Activated CD8-positive, alpha-beta T cell treated with anti-CD3 and anti-CD28 coated beads, Interleukin-2, amount 10 ng/mL, durations not matched to agents 7 days and 5 days (primary cell): ENCODE results near the gene IRX2. TPM values are rescaled to one million over a fixed set of nuclear protein-coding genes. Genes with fewer than 3 reads are reported as not detected.
A peak's percentile ranks its signal among the peaks of the same experiment; 100 is the strongest.

Experiments
- ATAC-seq: fragments of 150-1000 bp; cut with Tn5 transposase; one replicate; pipeline ENCODE4 v1.10.0; 2021; ENCODE audit warnings: moderate library complexity
- CTCF ChIA-PET: fragments of 350-600 bp; sonication (Branson Sonifier 250); formaldehyde crosslinking; loops from one replicate; lab custom pipeline; 2021; ENCODE audit warnings: antibody characterized with exemption; lab: Charles Lee
- POLR2A ChIA-PET: fragments of 350-600 bp; sonication (Branson Sonifier 250); formaldehyde crosslinking; loops from one replicate; lab custom pipeline; 2021; ENCODE audit warnings: antibody characterized with exemption; lab: Charles Lee
- DNase-seq: peaks from one replicate; pipeline ENCODE4 v3.0.0-alpha.2; 2020
- H3K27ac Mint-ChIP-seq: one replicate; pipeline ENCODE4 v1.8.0; 2021; ENCODE audit warnings: mild to moderate bottlenecking, mixed read lengths
- H3K27me3 Mint-ChIP-seq: one replicate; pipeline ENCODE4 v1.8.0; 2021; ENCODE audit warnings: low read depth, mixed read lengths
- H3K36me3 Mint-ChIP-seq: one replicate; pipeline ENCODE4 v1.8.0; 2021; ENCODE audit warnings: low read depth, mixed read lengths
- H3K4me1 Mint-ChIP-seq: one replicate; pipeline ENCODE4 v1.8.0; 2021; ENCODE audit warnings: low read depth, mixed read lengths
- H3K4me3 Mint-ChIP-seq: one replicate; pipeline ENCODE4 v1.8.0; 2021; ENCODE audit warnings: mild to moderate bottlenecking, mixed read lengths
- H3K9me3 Mint-ChIP-seq: one replicate; pipeline ENCODE4 v1.8.0; 2022; ENCODE audit warnings: mixed read lengths; ENCODE audit not compliant: insufficient read depth
- total RNA-seq, 2 experiments: library from RNA; stranded (reverse); gene quantifications; one replicate each; pipeline ENCODE4 v1.2.3, GENCODE V29; 2021

The IRX2 gene
- total RNA-seq, 2 experiments from 2014 or later: not detected

DNA sequence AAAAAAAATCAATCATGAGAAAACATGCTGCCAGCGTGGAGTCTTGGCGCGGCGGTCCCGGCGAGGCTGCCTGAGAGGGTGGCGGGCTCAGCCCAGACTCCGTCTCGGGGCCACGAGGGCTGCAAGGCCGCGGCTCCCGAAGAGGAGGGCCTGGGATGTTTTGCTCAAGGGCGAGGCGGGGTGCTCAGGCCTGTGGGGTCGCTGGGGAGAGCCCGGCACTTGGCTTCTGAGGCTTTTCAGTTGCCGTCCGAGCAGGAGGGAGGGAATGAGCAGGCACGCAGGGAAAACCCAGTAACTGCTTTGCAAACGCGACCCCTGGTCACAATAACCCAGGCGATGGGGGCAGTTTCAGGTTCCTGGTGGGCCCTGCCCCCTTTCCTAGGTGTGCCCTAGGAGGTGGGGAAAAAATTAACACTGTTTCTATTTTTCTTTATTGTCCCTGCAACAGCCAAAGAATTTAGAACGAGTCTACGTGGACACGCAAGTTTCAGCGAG is 3.2 kb upstream of the IRX2 start:
- peaks cover 6% of the 10 kb centered on the region for H3K9me3 Mint-ChIP-seq
- CTCF ChIA-PET: no interaction called here

DNA sequence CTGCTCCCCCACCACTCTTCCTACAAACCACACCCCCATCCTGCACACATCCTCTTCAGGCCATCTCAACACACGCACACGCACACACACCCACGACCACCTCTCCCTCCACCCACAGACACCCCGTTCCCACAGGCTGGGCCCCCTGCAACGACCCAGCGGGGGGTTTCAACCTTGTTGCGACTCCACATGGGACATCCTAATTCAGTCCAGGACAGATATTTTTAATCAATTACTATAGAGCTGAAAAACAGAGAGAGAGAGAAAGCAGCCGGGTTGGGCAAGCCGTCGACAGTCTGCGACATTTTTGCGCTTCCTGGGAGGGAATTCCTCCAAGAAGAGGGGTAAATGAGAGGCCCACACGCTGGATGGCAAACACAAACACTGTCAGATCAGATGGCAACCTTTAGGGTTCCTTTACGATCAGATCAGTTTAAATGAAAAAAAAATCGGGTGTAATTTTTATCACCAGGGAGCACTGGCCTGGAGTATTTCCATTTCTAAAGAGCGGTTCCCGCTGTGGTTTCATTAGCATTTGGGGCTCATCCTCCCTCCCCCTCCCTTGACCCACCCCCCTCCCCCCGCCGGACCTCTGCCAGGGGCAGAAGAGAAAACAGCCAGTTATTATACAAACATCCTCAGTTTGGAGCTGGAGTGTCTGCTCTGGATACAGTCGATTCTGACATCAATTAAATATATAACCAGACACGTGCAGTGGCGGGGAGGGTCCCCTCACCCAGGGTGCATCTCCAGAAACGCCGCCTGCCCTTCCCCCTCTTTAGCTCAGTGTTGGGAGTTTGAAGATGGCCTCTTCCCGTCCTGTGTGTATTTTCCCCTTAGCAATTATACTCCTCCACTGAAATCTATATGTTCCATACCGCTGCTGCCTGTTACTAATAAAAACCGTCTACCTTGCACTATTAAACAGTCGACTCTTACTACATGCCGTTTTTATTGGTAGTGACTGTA is 2.3 kb upstream of the IRX2 start:
- Mint-ChIP-seq H3K9me3 (peaks cover 10% of the 10 kb centered on the region), H3K4me3 (no peak overlapping the region), H3K4me1 (peaks cover 2% of the 10 kb centered on the region), H3K27ac (no peak overlapping the region), H3K36me3 (peaks cover 13% of the 10 kb centered on the region), H3K27me3 (peaks cover 58% of the 10 kb centered on the region)
- no peak for ATAC-seq
- ChIA-PET CTCF (no interaction called here), POLR2A (no interaction called here)
- no peak for DNase-seq

More for the DNA sequence above, 3.2 kb upstream of the IRX2 start:
- H3K4me3 Mint-ChIP-seq: no peak overlapping the region
- H3K4me1 Mint-ChIP-seq: peaks cover 2% of the 10 kb centered on the region
- no peak overlapping the region for H3K27ac Mint-ChIP-seq
- POLR2A ChIA-PET: no interaction called here
- H3K36me3 Mint-ChIP-seq: peaks cover 9% of the 10 kb centered on the region
- H3K27me3 Mint-ChIP-seq: peaks cover 53% of the 10 kb centered on the region
- ATAC-seq: no peak
- no peak for DNase-seq

GRCh38 chr5:2752821-2753439 is 1.5 kb upstream of the IRX2 start:
- Mint-ChIP-seq H3K4me1 (peaks cover 2% of the 10 kb centered on the region), H3K36me3 (peaks cover 13% of the 10 kb centered on the region), H3K9me3 (peaks cover 10% of the 10 kb centered on the region), H3K27me3 (peaks cover 55% of the 10 kb centered on the region), H3K4me3 (peak overlapping the region; percentile 46), H3K27ac (no peak overlapping the region)
- CTCF ChIA-PET: no interaction called here
- ATAC-seq (no peak), DNase-seq (no peak)
- POLR2A ChIA-PET: no interaction called here

DNA sequence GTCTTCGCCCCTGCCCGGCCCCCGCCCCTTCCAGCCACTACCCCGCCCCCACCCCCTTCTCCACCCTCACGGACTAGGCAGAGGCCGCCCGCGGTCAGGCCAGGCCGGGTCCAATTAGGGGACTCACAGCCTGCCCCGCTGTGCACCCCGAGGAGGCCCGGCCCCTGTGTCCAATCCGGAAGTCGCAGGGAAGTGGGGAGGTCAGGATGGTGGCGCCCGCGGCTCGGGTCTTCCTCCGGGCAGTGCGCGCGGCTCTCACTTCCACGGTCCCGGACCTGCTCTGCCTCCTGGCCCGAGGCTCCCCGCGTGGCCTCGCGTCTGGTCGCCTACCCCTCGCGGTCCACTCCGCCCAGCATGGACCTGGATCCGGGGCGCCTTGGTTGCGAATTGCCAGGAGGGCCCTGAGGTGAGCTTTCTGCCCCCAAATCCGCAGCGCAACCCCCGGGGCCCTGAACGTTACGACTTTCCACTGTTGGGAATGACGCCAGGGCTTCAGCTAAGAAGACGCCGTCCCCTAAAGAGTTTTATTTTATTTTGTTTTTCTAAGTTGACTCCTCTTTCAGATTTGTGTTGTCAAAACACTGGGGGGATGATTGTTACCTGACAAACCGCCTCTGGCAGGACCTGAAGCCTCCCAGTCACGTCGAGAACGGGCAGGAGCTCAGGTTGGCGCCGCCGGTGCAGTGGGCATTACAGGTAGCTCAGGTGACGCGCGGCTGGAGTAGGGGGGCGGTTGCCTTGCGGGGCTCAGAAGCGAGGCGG is 763 bp upstream of the IRX2 start:
- CTCF ChIA-PET: no interaction called here
- peaks cover 17% of the 10 kb centered on the region for H3K36me3 Mint-ChIP-seq
- peaks cover 2% of the 10 kb centered on the region for H3K4me1 Mint-ChIP-seq
- peaks cover 55% of the 10 kb centered on the region for H3K27me3 Mint-ChIP-seq
- H3K27ac Mint-ChIP-seq: peak overlapping the region; percentile 69
- H3K9me3 Mint-ChIP-seq: peaks cover 10% of the 10 kb centered on the region
- ATAC-seq: no peak
- H3K4me3 Mint-ChIP-seq: peak overlapping the region; percentile 46
- DNase-seq: no peak
- POLR2A ChIA-PET: no interaction called here

DNA sequence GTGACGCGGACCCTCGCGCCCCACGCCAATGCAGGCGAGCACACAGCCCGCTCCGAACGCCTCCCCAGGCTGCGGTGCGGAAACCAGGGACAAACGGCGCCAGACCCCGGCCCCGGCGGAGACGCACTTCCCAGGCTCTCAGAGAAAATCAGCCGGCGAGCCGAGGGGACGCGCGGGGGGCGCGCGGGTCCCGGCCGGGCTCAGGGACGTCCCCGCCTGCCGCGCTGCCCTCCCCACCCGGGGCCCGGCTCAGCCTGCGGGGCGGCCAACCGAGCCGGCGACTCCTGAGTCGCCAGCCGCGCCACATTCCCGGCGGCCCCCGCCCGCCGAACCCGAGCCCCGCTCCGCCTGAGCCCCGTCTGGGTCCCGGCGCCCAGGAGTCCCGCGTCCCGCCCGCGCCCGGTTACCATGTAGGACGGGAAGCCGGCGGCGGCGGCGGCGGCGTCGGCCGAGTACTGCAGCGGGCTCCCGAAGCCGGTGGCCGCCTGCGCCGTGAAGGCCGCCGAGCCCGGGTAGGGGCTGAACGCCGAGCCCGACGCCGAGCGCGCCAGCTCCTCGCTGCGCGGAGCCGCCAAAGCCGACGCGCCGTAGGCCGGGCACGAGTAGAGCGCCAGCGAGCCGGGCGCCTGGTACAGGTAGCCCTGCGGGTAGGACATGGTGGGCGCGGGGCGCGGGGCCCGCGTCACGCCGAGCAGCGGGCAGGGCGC is 566 bp downstream of the IRX2 start:
- CTCF ChIA-PET: no interaction called here
- Mint-ChIP-seq H3K27ac (no peak overlapping the region), H3K36me3 (peaks cover 16% of the 10 kb centered on the region), H3K4me1 (no peaks in the 10 kb centered on the region), H3K27me3 (peaks cover 53% of the 10 kb centered on the region), H3K9me3 (peaks cover 10% of the 10 kb centered on the region), H3K4me3 (no peak overlapping the region)
- ATAC-seq (no peak), DNase-seq (no peak)
- POLR2A ChIA-PET: no interaction called here

- Mint-ChIP-seq H3K27me3 (peaks cover 56% of the 10 kb centered on the region), H3K27ac (peak overlapping the region; percentile 80), H3K36me3 (peaks cover 13% of the 10 kb centered on the region), H3K9me3 (peaks cover 10% of the 10 kb centered on the region), H3K4me1 (no peaks in the 10 kb centered on the region), H3K4me3 (peak overlapping the region; percentile 58)
- ATAC-seq (no peak), DNase-seq (no peak)
- ChIA-PET POLR2A (no interaction called here), CTCF (no interaction called here)
These were observed 1.3 kb downstream of the IRX2 start for GRCh38 chr5:2750026-2750757.

DNA sequence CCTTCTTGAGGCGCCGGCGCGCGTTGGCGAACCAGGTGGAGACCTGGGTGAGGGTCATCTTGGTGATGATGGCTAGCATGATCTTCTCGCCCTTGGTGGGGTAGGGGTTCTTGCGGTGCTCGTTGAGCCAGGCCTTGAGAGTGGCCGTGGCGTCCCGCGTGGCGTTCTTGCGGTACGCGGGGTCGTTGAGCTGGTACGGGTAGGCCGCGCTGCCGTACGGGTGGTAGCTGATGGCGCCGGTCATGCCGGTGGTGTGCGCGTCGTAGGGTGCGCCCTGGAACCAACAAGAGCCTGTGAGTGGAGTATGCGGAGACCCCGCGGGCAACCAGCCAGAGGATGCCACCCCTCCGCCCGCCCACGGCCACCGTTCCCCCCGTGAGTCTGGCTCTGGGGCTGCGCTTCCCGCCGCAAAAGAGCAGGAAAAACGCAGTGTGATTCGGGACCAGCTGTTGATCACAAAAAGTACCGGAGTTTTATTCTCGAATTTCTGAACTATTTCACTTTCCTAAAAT is 1.9 kb downstream of the IRX2 start:
- peaks cover 10% of the 10 kb centered on the region for H3K9me3 Mint-ChIP-seq
- peak overlapping the region; percentile 58 for H3K4me3 Mint-ChIP-seq
- no peak for DNase-seq
- no peaks in the 10 kb centered on the region for H3K4me1 Mint-ChIP-seq
- ATAC-seq: no peak
- H3K36me3 Mint-ChIP-seq: peaks cover 13% of the 10 kb centered on the region
- peaks cover 60% of the 10 kb centered on the region for H3K27me3 Mint-ChIP-seq
- POLR2A ChIA-PET: no interaction called here
- peak overlapping the region; percentile 82 for H3K27ac Mint-ChIP-seq
- CTCF ChIA-PET: no interaction called here

DNA sequence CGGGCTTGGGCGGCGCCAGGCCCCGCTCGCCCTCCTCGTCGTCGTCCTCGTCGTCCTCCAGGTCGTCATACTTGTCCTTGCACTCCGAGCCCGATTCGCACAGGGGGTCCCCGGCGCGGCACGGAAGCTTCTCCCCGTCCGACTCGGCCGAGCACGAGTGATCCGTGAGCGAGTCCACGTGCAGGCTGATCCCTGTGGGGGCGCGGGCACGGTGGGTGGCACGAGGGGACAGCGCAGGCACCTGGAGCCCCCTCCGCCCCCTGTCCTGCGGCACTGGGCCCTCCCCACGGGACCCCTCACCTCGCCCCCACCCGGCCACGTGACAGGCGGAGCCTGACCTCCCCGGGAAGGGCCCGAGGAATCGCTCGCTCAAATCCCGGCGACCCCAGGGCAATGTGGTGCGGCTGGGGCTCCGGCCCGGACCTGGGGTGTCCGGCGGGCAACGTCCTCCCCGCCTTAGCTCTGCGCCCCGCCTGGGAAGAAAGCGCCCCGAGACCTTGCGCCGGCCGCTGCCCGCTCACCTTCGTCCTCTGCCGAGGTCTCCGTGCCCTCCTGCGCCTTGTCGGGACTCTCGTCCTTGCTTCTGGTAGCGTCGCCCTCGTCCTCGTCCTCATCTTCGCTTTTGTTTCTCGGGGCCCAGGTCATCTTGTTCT is 2.5 kb downstream of the IRX2 start:
- Mint-ChIP-seq H3K27me3 (peaks cover 60% of the 10 kb centered on the region), H3K9me3 (peaks cover 10% of the 10 kb centered on the region), H3K4me1 (no peaks in the 10 kb centered on the region), H3K36me3 (peaks cover 13% of the 10 kb centered on the region), H3K4me3 (peak overlapping the region; percentile 58), H3K27ac (peak overlapping the region; percentile 82)
- POLR2A ChIA-PET: interaction anchor here (0.6 kb wide), 1 partner anchor 9 kb away, joined by 3 read pairs; no protein-coding TSS in a partner anchor
- DNase-seq (no peak), ATAC-seq (no peak)
- CTCF ChIA-PET: no interaction called here

GRCh38 chr5:2748179-2748860 is 3.2 kb downstream of the IRX2 start:
- DNase-seq (no peak), ATAC-seq (no peak)
- Mint-ChIP-seq H3K27me3 (peaks cover 61% of the 10 kb centered on the region), H3K9me3 (peaks cover 10% of the 10 kb centered on the region), H3K27ac (no peak overlapping the region), H3K4me3 (no peak overlapping the region), H3K4me1 (no peaks in the 10 kb centered on the region), H3K36me3 (peaks cover 13% of the 10 kb centered on the region)
- ChIA-PET POLR2A (interaction anchor here (0.6 kb wide), 1 partner anchor 10 kb away, joined by 3 read pairs; no protein-coding TSS in a partner anchor), CTCF (no interaction called here)
